ENCODE measurements around the gene RPL5. TPM values are rescaled to one million over a fixed set of nuclear protein-coding genes. Genes with fewer than 3 reads are reported as not detected.
A peak's percentile ranks its signal among the peaks of the same experiment; 100 is the strongest.

RPL5 gene
- total RNA-seq, 2 donors from 2014 or later, result 1,039 to 1,980 TPM

DNA sequence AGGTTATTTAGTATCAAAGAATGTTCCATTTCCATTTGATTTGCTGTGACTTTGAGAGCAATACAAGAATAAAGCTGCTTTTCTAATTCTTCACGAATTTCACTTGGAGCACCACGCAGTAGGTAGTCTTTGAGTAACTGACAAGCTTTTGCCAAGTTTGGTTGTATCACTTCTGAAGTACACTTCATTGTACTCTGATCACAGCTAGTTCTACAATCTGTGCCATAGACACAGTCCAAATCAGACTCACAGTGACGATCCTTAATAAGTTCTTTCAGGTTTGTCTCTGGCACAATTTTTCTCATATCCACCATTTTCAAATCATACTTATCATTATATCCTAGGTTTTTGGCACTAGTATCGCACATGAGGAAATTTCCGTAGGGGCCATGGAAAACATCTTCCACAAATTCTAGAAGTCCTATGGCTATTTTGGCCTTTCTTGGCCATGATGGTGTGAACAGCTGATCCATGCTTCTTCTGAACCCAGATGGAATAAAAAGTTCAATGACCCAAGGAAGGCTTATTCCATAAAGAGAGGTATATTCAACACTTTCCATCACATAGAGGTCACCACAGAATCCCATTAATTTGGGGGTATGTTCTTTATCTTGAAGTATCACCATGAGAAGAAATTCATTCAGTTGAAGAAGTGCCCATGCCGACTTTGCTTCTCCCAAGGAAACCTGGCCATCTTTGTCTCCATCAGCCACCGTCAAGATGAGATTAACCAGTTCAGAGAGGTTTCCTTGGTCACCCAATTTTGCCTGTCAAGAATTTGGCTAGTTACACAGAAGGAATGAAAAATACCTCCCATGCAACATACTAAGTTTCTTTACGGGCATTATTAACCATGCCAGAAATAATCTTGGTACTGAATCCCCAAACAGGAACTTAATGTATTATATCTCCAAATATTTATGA, 11.9 kb downstream of the RPL5 start:
- Histone ChIP-seq H3K27me3 (replicated peaks; ENCODE audit: insufficient read depth) (no peaks in the 10 kb centered on the region), H3K4me1 (replicated peaks) (peaks cover 2% of the 10 kb centered on the region), H3K4me3 (no peak overlapping the region), H3K36me3 (peaks cover 0 to 5% of the 10 kb centered on the region in 2 donors), H3K27ac (no peak overlapping the region), H3K9me3 (no peaks in the 10 kb centered on the region)
- no peak for DNase-seq (ENCODE audit: low spot score)
- TF ChIP-seq POLR2AphosphoS5 (IDR thresholded peaks at IDR 0.05) (no peak), POLR2A (IDR thresholded peaks at IDR 0.05) (no peak)
- TF ChIP-seq, protein P1, sequence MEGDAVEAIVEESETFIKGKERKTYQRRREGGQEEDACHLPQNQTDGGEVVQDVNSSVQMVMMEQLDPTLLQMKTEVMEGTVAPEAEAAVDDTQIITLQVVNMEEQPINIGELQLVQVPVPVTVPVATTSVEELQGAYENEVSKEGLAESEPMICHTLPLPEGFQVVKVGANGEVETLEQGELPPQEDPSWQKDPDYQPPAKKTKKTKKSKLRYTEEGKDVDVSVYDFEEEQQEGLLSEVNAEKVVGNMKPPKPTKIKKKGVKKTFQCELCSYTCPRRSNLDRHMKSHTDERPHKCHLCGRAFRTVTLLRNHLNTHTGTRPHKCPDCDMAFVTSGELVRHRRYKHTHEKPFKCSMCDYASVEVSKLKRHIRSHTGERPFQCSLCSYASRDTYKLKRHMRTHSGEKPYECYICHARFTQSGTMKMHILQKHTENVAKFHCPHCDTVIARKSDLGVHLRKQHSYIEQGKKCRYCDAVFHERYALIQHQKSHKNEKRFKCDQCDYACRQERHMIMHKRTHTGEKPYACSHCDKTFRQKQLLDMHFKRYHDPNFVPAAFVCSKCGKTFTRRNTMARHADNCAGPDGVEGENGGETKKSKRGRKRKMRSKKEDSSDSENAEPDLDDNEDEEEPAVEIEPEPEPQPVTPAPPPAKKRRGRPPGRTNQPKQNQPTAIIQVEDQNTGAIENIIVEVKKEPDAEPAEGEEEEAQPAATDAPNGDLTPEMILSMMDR (IDR thresholded peaks at IDR 0.05), result no peak
- 93% methylated on average over 8 of the region's 8 CpGs for WGBS
- intact Hi-C loops (cut with DNase I), result no loop called here

DNA sequence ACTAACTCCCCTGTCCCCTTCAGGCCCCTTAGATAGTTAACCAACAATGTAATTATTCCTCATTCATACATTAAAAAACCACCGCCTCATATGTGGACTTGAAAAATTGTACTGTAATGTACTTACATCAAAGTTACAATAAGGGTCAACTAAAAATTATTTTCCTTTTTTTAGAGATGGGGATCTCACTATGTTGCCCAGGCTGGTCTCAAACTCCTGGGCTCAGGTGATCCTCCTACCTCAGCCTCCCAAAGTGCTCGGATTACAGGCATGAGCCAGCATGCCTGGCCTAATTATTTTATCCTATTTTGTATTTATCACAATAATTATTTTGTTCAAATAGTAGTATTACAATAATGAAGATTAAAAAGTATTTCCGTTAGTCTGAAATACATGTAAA, 12.6 kb downstream of the RPL5 start:
- intact Hi-C loops (cut with DNase I), result no loop called here
- H3K27me3 ChIP-seq (replicated peaks; ENCODE audit: insufficient read depth), result no peaks in the 10 kb centered on the region
- H3K36me3 ChIP-seq, result peaks cover 0 to 5% of the 10 kb centered on the region in 2 donors
- no peak for DNase-seq (ENCODE audit: low spot score)
- no peaks in the 10 kb centered on the region for H3K9me3 ChIP-seq
- no peak overlapping the region for H3K27ac ChIP-seq
- H3K4me1 ChIP-seq (replicated peaks), result peaks cover 2% of the 10 kb centered on the region
- WGBS, result over 99% methylated on average over 3 of the region's 3 CpGs
- TF ChIP-seq, protein P1 (IDR thresholded peaks at IDR 0.05), result no peak
- no peak for TF ChIP-seq POLR2A (IDR thresholded peaks at IDR 0.05)
- TF ChIP-seq POLR2AphosphoS5 (IDR thresholded peaks at IDR 0.05), result no peak
- no peak overlapping the region for H3K4me3 ChIP-seq

DNA sequence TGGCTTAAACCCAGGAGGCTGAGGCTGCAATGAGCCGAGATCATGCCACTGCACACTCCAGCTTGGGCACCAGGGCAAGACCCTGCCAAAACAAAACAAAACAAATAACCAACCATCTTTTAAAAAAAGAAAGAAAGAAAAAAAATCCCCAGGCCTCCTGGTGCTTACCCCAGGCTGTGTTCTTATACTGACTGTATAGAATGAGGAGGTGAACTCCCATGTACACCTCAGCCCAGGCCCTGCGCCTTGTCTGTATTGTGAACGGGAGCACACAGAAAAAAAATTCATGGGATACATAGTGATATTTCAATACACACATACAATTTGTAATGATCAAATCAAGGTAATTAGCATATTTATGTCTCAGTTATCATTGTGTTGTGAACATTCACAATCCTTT, 14.1 kb downstream of the RPL5 start:
- Histone ChIP-seq H3K9me3 (no peaks in the 10 kb centered on the region), H3K36me3 (no peaks in the 10 kb centered on the region), H3K4me1 (replicated peaks) (peaks cover 2% of the 10 kb centered on the region), H3K27ac (no peak overlapping the region), H3K4me3 (no peak overlapping the region), H3K27me3 (replicated peaks; ENCODE audit: insufficient read depth) (no peaks in the 10 kb centered on the region)
- TF ChIP-seq POLR2A (IDR thresholded peaks at IDR 0.05) (no peak), POLR2AphosphoS5 (IDR thresholded peaks at IDR 0.05) (no peak)
- TF ChIP-seq, protein P1 (IDR thresholded peaks at IDR 0.05), result no peak
- no peak for DNase-seq (ENCODE audit: low spot score)
- intact Hi-C loops (cut with DNase I), result no loop called here
- 93% methylated on average over 3 of the region's 3 CpGs for WGBS

DNA sequence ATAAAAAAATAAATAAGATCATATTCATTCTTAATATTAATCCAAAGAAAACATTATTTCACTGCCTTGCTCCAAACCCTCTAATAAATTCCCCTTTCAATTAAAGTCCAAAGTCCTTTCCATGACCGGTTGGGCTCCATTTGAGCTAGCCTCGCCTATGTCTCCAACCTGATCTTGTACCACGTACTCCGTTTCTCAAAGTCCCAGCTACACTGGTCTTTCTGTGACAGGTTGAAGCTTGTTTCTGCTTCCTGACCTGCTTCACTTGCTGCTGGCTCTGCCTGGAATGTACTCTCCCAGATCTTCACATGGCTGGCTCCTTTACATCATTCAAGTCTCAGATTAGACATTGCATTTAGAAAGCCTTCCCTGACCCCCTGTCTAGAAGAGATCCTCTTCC, 16.4 kb downstream of the RPL5 start:
- 57% methylated on average over 4 of the region's 4 CpGs for WGBS
- peaks cover 2% of the 10 kb centered on the region for H3K4me1 ChIP-seq (replicated peaks)
- H3K27me3 ChIP-seq (replicated peaks; ENCODE audit: insufficient read depth), result no peaks in the 10 kb centered on the region
- H3K27ac ChIP-seq, result peak overlapping the region; percentile 42 to 53
- no peaks in the 10 kb centered on the region for H3K36me3 ChIP-seq
- no peak for DNase-seq (ENCODE audit: low spot score)
- TF ChIP-seq, protein P1 (IDR thresholded peaks at IDR 0.05), result no peak
- TF ChIP-seq POLR2AphosphoS5 (IDR thresholded peaks at IDR 0.05), result peak; percentile 39
- H3K4me3 ChIP-seq, result no peak overlapping the region
- H3K9me3 ChIP-seq, result no peaks in the 10 kb centered on the region
- intact Hi-C loops (cut with DNase I), result no loop called here

DNA sequence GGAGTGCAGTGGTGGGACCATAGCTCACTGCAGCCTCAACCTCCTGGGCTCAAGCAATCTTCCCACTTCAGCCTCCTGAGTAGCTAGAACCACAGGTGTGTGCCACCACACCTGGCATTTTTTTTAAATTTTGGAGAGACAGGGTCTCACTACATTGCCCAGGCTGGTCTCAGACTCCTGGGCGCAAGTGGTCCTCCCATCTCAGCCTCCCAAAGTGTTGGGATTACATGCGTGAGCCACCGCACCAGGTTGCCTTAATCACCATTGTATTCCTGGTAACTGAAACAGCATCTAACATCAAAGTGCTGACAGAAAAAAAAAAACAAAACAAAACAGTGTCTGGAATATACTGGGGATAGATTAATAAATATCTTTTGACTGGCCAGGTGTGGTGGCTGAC, 18.2 kb downstream of the RPL5 start:
- TF ChIP-seq, protein P1 (IDR thresholded peaks at IDR 0.05), result no peak
- no peak for TF ChIP-seq POLR2AphosphoS5 (IDR thresholded peaks at IDR 0.05)
- TF ChIP-seq POLR2A (IDR thresholded peaks at IDR 0.05), result no peak
- no peaks in the 10 kb centered on the region for H3K9me3 ChIP-seq
- intact Hi-C loops (cut with DNase I), result no loop called here
- peak overlapping the region; percentile 42 to 53 for H3K27ac ChIP-seq
- H3K4me1 ChIP-seq (replicated peaks), result peaks cover 2% of the 10 kb centered on the region
- H3K36me3 ChIP-seq, result no peaks in the 10 kb centered on the region
- DNase-seq (ENCODE audit: low spot score), result no peak
- 98% methylated on average over 3 of the region's 3 CpGs for WGBS
- H3K27me3 ChIP-seq (replicated peaks; ENCODE audit: insufficient read depth), result no peaks in the 10 kb centered on the region
- H3K4me3 ChIP-seq, result no peak overlapping the region

Measured in prostate gland (tissue), 2 donors.